AG09309 (cell line): ENCODE measurements around the gene FDXR.

Experiments used
- DNase-seq: peaks from one replicate; pipeline ENCODE4 v3.0.0-alpha.2; 2010; ENCODE audit warnings: low read depth
- H3K4me3 ChIP-seq: 2 replicates; pipeline ENCODE4 v1.5.1; 2011; ENCODE audit warnings: mild to moderate bottlenecking, low read depth, low read length, moderate library complexity; ENCODE audit not compliant: control insufficient read depth
- TF ChIP-seq, protein P1 (sequence below): IDR thresholded peaks from 2 replicates; pipeline ENCODE4 v1.5.1; 2011; ENCODE audit warnings: mild to moderate bottlenecking, low read depth, low read length, inconsistent platforms; ENCODE audit not compliant: insufficient read depth, control insufficient read depth; ENCODE audit errors: missing control alignments

FDXR gene

GRCh38 chr17:74839990-74840852 is 32.6 kb downstream of the FDXR start:
- TF ChIP-seq, protein P1, sequence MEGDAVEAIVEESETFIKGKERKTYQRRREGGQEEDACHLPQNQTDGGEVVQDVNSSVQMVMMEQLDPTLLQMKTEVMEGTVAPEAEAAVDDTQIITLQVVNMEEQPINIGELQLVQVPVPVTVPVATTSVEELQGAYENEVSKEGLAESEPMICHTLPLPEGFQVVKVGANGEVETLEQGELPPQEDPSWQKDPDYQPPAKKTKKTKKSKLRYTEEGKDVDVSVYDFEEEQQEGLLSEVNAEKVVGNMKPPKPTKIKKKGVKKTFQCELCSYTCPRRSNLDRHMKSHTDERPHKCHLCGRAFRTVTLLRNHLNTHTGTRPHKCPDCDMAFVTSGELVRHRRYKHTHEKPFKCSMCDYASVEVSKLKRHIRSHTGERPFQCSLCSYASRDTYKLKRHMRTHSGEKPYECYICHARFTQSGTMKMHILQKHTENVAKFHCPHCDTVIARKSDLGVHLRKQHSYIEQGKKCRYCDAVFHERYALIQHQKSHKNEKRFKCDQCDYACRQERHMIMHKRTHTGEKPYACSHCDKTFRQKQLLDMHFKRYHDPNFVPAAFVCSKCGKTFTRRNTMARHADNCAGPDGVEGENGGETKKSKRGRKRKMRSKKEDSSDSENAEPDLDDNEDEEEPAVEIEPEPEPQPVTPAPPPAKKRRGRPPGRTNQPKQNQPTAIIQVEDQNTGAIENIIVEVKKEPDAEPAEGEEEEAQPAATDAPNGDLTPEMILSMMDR = no peak
- DNase-seq = no peak
- no peak overlapping the region for H3K4me3 ChIP-seq

GRCh38 chr17:74838274-74838673 is 34.5 kb downstream of the FDXR start:
- no peak overlapping the region for H3K4me3 ChIP-seq
- TF ChIP-seq, protein P1 = no peak
- DNase-seq = no peak

GRCh38 chr17:74836691-74837467 is 35.9 kb downstream of the FDXR start:
- TF ChIP-seq, protein P1 = no peak
- no peak for DNase-seq
- H3K4me3 ChIP-seq = no peak overlapping the region

- H3K4me3 ChIP-seq = no peak overlapping the region
- no peak for DNase-seq
- TF ChIP-seq, protein P1 = no peak
These were observed 36.6 kb downstream of the FDXR start for GRCh38 chr17:74836191-74836590.

DNA sequence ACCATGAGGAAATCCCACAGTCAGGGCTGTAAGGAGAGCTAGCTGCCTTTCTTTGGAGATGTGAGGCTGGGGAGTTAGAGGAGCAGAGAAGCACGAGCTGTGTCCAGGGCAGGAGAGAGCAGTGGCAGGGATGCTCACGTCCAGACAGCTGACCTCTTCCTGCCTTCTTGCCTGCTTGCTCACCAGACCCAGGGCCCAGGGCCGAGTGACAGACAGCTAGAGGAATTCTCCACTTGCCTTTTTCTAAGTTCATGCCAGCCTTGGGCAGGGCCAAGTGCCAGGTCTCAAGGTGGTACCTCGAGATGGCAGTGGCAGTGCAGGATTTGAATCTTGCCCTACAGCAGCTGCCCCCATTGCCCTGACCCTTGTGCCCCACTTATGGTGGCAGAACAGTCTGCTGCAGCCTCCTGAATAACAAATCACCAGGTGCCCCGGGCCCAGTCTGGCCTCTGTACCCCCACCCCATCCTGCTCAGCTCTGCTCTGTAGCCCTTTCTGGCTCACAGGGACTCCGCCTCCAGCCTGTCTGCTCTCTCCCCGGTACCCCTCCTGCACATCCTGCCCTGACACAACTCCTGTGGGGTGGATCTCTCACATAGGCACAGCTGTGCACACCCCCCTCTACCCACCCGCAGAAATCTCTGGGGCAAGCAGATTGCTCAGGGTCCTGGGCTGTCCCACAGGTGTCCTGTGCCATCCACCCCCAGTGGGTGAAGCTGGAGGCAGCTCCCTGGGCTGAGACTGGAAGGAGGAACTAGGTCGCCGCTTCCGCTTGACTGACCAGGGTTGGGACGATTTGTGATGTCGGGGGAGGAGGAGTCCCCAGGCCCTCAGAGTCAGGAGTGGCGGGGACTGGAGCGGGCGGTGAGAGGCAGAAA is 39.1 kb downstream of the FDXR start:
- TF ChIP-seq, protein P1 = no peak
- no peak overlapping the region for H3K4me3 ChIP-seq
- no peak for DNase-seq

DNA sequence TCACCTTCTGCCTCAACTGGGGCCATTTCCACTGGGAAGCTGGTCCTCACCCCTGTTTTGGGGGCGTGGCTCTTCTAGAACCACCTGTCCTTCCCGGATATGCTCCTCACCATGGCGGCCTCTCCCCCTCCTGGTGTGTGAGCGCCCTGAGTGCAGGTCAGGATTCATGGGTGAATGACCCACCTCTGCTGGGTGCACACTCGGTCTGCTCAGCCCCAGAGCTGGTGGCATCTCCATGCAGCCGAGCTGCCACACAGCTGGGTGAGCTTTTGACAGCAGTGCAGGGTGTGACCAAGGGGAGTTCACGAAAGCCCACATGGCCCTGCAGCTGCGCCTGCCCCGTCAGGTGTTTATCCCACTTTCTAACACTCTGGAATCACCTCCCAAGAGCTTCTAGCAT is 40.4 kb downstream of the FDXR start:
- H3K4me3 ChIP-seq = no peak overlapping the region
- no peak for DNase-seq
- TF ChIP-seq, protein P1 = no peak
